HEK293 (cell line): ENCODE measurements around the gene HOXD11.

ENCODE experiments used
- GLIS1 ChIP-seq: fragments of 450-650 bp; formaldehyde crosslinking; IDR thresholded peaks from 2 replicates; pipeline ENCODE4 v1.5.1; 2016; ENCODE audit warnings: missing biosample characterization, missing genetic modification characterization
- TF ChIP-seq, protein P1 (sequence below): fragments of 450-650 bp; formaldehyde crosslinking; IDR thresholded peaks from 2 replicates; pipeline ENCODE4 v1.5.1; 2016; ENCODE audit warnings: missing biosample characterization, missing genetic modification characterization

GRCh38 chr2:176154576-176155252 is 47.6 kb downstream of the HOXD11 start:
- TF ChIP-seq, protein P1, sequence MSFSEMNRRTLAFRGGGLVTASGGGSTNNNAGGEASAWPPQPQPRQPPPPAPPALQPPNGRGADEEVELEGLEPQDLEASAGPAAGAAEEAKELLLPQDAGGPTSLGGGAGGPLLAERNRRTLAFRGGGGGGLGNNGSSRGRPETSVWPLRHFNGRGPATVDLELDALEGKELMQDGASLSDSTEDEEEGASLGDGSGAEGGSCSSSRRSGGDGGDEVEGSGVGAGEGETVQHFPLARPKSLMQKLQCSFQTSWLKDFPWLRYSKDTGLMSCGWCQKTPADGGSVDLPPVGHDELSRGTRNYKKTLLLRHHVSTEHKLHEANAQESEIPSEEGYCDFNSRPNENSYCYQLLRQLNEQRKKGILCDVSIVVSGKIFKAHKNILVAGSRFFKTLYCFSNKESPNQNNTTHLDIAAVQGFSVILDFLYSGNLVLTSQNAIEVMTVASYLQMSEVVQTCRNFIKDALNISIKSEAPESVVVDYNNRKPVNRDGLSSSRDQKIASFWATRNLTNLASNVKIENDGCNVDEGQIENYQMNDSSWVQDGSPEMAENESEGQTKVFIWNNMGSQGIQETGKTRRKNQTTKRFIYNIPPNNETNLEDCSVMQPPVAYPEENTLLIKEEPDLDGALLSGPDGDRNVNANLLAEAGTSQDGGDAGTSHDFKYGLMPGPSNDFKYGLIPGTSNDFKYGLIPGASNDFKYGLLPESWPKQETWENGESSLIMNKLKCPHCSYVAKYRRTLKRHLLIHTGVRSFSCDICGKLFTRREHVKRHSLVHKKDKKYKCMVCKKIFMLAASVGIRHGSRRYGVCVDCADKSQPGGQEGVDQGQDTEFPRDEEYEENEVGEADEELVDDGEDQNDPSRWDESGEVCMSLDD (tag by site-specific recombination), result no peak
- TF ChIP-seq GLIS1 (tag by site-specific recombination), result no peak
